GM19238 (cell line): Measurements from ENCODE around the gene DEFB129.
"Not testable (repeated sequence)": the region's sequence is repeated elsewhere in the genome, so short reads cannot be mapped to it uniquely, and the experiment has no call there.

Experiments used
- DNase-seq: peaks from one replicate; pipeline ENCODE4 v3.0.0; 2011; ENCODE audit warnings: low spot score; ENCODE audit not compliant: insufficient read length

DEFB129 gene

GRCh38 chr20:226958-227357 is at the start of gene DEFB129:
DEFB129 (plus strand) TSS chr20:227258; CDS start chr20:227289, 31 bp downstream.
- DNase-seq: no peak

- no peak for DNase-seq
These were observed 42.8 kb upstream of the DEFB129 start for GRCh38 chr20:184288-184687.

GRCh38 chr20:187733-188132 is 39.3 kb upstream of the DEFB129 start:
- no peak for DNase-seq

GRCh38 chr20:189611-190010 is 37.4 kb upstream of the DEFB129 start, which contains the start of gene DEFB128:
DEFB128 (minus strand) TSS chr20:189711; CDS start chr20:189623, 88 bp downstream.
- no peak for DNase-seq

- DNase-seq: no peak
These were observed 28.8 kb upstream of the DEFB129 start for GRCh38 chr20:198225-198624.

GRCh38 chr20:199996-200395 is 27.1 kb upstream of the DEFB129 start:
- no peak for DNase-seq

GRCh38 chr20:203630-204029 is 23.4 kb upstream of the DEFB129 start:
- DNase-seq: not testable (repeated sequence)

- no peak for DNase-seq
These were observed 18.0 kb upstream of the DEFB129 start for GRCh38 chr20:208942-209566.

- DNase-seq: no peak
These were observed 16.1 kb upstream of the DEFB129 start for GRCh38 chr20:210809-211502.

GRCh38 chr20:214383-214782 is 12.7 kb upstream of the DEFB129 start:
- no peak for DNase-seq

- no peak for DNase-seq
These were observed 11.3 kb upstream of the DEFB129 start for GRCh38 chr20:215796-216195.

- DNase-seq: no peak
These were observed 9.8 kb upstream of the DEFB129 start for GRCh38 chr20:217266-217665.

- DNase-seq: no peak
These were observed 7.6 kb upstream of the DEFB129 start for GRCh38 chr20:219290-220115.

GRCh38 chr20:221258-221830 is 5.7 kb upstream of the DEFB129 start:
- DNase-seq: no peak

GRCh38 chr20:225879-226278 is 1.2 kb upstream of the DEFB129 start:
- DNase-seq: not testable (repeated sequence)

- no peak for DNase-seq
These were observed 514 bp downstream of the DEFB129 start for GRCh38 chr20:227439-228105.

GRCh38 chr20:235891-236290 is 8.8 kb downstream of the DEFB129 start:
- no peak for DNase-seq

GRCh38 chr20:237489-237888 is 10.4 kb downstream of the DEFB129 start:
- DNase-seq: no peak

- no peak for DNase-seq
These were observed 10.9 kb downstream of the DEFB129 start for GRCh38 chr20:237929-238328.

- DNase-seq: no peak
These were observed 15.8 kb downstream of the DEFB129 start for GRCh38 chr20:242905-243304.

- no peak for DNase-seq
These were observed 24.3 kb downstream of the DEFB129 start for GRCh38 chr20:251354-251753.
